Measurements from ENCODE around the gene ABCF3. TPM values are rescaled to one million over a fixed set of nuclear protein-coding genes. Genes with fewer than 3 reads are reported as not detected.

Gene ABCF3
- total and polyA plus RNA-seq, 8 donors: 57.6 to 75.2 (median 67.8) TPM

DNA sequence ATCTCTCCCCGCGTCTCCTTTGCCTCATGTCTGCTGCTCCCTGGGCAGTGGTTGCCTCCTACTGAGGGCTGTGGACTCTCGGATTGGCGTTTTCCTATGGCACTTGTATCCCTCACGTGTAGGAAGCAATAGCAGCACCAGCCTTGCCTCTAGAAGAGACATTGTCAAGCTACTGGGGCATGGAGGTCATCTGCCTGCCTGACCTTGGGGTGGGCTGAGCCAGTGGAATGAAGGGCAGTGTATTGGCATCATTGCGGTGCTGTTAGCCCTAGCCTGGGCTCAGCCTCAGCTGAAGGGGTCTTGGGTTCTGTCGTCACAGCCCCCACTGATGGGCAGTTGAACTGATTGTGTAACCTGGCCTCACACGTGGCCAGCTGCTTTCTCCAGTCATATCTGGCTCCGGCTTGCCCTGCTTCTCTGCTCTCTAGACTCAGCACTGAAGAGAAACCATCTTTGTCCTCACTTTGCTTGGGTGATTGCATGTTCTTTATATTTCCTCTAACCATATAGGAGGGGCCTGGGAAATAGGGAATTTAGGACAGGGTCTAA is 8.1 kb downstream of the ABCF3 start:
- intact Hi-C loops (cut with DNase I): no loop called here
- no peak overlapping the region for H3K27ac ChIP-seq
- no peaks in the 10 kb centered on the region for H3K27me3 ChIP-seq
- H3K4me3 ChIP-seq: no peak overlapping the region
- no peak for TF ChIP-seq CTCF (IDR thresholded peaks at IDR 0.05)
- H3K4me1 ChIP-seq: peaks cover 0 to 1% of the 10 kb centered on the region in 2 donors
- DNase-seq: peak in 1 of 4 donors; percentile 30
- peaks cover 0 to 77% of the 10 kb centered on the region in 2 donors for H3K36me3 ChIP-seq
- no peak for ATAC-seq
- no peaks in the 10 kb centered on the region for H3K9me3 ChIP-seq

GRCh38 chr3:184196536-184196935 is 10.5 kb downstream of the ABCF3 start:
- no peak for TF ChIP-seq CTCF (IDR thresholded peaks at IDR 0.05)
- no peaks in the 10 kb centered on the region for H3K4me1 ChIP-seq
- H3K27ac ChIP-seq: no peak overlapping the region
- no peaks in the 10 kb centered on the region for H3K9me3 ChIP-seq
- intact Hi-C loops (cut with DNase I): no loop called here
- ATAC-seq: no peak
- no peaks in the 10 kb centered on the region for H3K27me3 ChIP-seq
- peaks cover 0 to 52% of the 10 kb centered on the region in 2 donors for H3K36me3 ChIP-seq
- DNase-seq: peak in 1 of 4 donors; percentile 41
- H3K4me3 ChIP-seq: no peak overlapping the region

- TF ChIP-seq CTCF (IDR thresholded peaks at IDR 0.05): no peak
- intact Hi-C loops (cut with DNase I): no loop called here
Measured at GRCh38 chr3:184198509-184198908, 12.5 kb downstream of the ABCF3 start.

GRCh38 chr3:184200825-184201224 is 14.8 kb downstream of the ABCF3 start:
- no peak for DNase-seq
- Histone ChIP-seq H3K9me3 (no peaks in the 10 kb centered on the region), H3K36me3 (peaks cover 0 to 9% of the 10 kb centered on the region in 2 donors), H3K4me1 (no peaks in the 10 kb centered on the region), H3K27ac (no peak overlapping the region), H3K4me3 (no peak overlapping the region), H3K27me3 (no peaks in the 10 kb centered on the region)
- intact Hi-C loops (cut with DNase I): no loop called here
- no peak for ATAC-seq
- no peak for TF ChIP-seq CTCF (IDR thresholded peaks at IDR 0.05)

More at GRCh38 chr3:184198509-184198908, 12.5 kb downstream of the ABCF3 start:
- DNase-seq (peak in 1 of 4 donors; percentile 49), ATAC-seq (no peak)
- Histone ChIP-seq H3K4me3 (no peak overlapping the region), H3K27ac (no peak overlapping the region), H3K27me3 (no peaks in the 10 kb centered on the region), H3K4me1 (no peaks in the 10 kb centered on the region), H3K9me3 (no peaks in the 10 kb centered on the region), H3K36me3 (peaks cover 0 to 32% of the 10 kb centered on the region in 2 donors)

- no peak overlapping the region for H3K27ac ChIP-seq
- intact Hi-C loops (cut with DNase I): no loop called here
- H3K4me3 ChIP-seq: no peak overlapping the region
- DNase-seq (peak in 1 of 4 donors; percentile 22), ATAC-seq (no peak)
- H3K4me1 ChIP-seq: no peaks in the 10 kb centered on the region
- no peaks in the 10 kb centered on the region for H3K27me3 ChIP-seq
- no peak for TF ChIP-seq CTCF (IDR thresholded peaks at IDR 0.05)
- no peaks in the 10 kb centered on the region for H3K9me3 ChIP-seq
- H3K36me3 ChIP-seq: no peaks in the 10 kb centered on the region
Measured at GRCh38 chr3:184203526-184203925, 17.5 kb downstream of the ABCF3 start.
